ENCODE measurements around the gene SETD4. TPM values are rescaled to one million over a fixed set of nuclear protein-coding genes. Genes with fewer than 3 reads are reported as not detected.

Gene SETD4
- 10 to 100 TPM; 17.1 to 31.5 (median 20.9) TPM for total RNA-seq
- polyA plus RNA-seq: 10 to 100 TPM in 1 of 2 donors, 1 to 10 TPM in 1; 6.7 to 14.0 TPM
- total RNA-seq: 26.8 reads per million, percentile 57 among the genes with 10 or more reads in this experiment

- peaks cover 0 to 4% (median 0%) of the 10 kb centered on the region in 5 donors for H3K27me3 Mint-ChIP-seq
- H3K4me3 Mint-ChIP-seq: peak within 1 kb of the TSS; percentile 88 to 98 (median 96)
- Histone ChIP-seq H3K4me3 (ENCODE audit: low read length) (peak within 1 kb of the TSS; percentile 80), H3K9me3 (ENCODE audit: control insufficient read depth in 2 of 3, low read length in 3 of 3) (no peaks in the 10 kb centered on the region), H3K36me3 (ENCODE audit: control insufficient read depth in 2 of 3, insufficient read depth in 3 of 3, low read length in 3 of 3) (peaks cover 7 to 35% (median 12%) of the 10 kb centered on the region in 3 experiments), H3K27me3 (ENCODE audit: control insufficient read depth in 2 of 2, insufficient read depth in 2 of 2, low read length in 2 of 2) (no peaks in the 10 kb centered on the region), H3K27ac (ENCODE audit: low read depth, low read length) (peak within 1 kb of the TSS; percentile 89), H3K4me1 (ENCODE audit: control insufficient read depth in 2 of 2, insufficient read depth in 2 of 2, low read length in 2 of 2) (no peaks in the 10 kb centered on the region)
- peaks cover 0 to 6% (median 0%) of the 10 kb centered on the region in 11 donors for H3K9me3 Mint-ChIP-seq
- ChIA-PET CTCF (interaction anchor here (0.6 to 2.4 kb wide), 4 partner anchors 11 to 81 kb away, joined by 3 to 5 read pairs (median 4); no protein-coding TSS in a partner anchor), POLR2A (interaction anchor here (0.6 to 2.9 kb wide), 12 partner anchors 11 to 1173 kb away, joined by 3 to 43 read pairs (median 3); partner anchors contain the start of gene CBR1)
- intact Hi-C loops (cut with micrococcal nuclease): loop anchor here (1.0 to 10.0 kb wide), 12 partner anchors 9 to 1445 kb away; partner anchors contain the start of genes CHAF1B (in 2 of the 2), MORC3 (in 2 of the 2), VPS26C (in 2 of the 2) and CBR3 (in 1 of the 2)
- peaks cover 0 to 28% (median 15%) of the 10 kb centered on the region in 5 donors for H3K36me3 Mint-ChIP-seq
- peaks cover 2 to 38% (median 24%) of the 10 kb centered on the region in 7 donors for H3K4me1 Mint-ChIP-seq
- ATAC-seq (peak; percentile 93), DNase-seq (peak; percentile 91 to 97 (median 94))
- H3K27ac Mint-ChIP-seq: peak within 1 kb of the TSS; percentile 96 to 98 (median 97)
These were observed at the start of gene SETD4 for GRCh38 chr21:36060159-36060921. Gene SETD4 (minus strand): TSS chr21:36060526. CDS start chr21:36058888, 1,638 bp downstream.

- peaks cover 11 to 43% (median 17%) of the 10 kb centered on the region in 5 donors for H3K27me3 Mint-ChIP-seq
- ATAC-seq (no peak), DNase-seq (no peak)
- no peaks in the 10 kb centered on the region for H3K36me3 Mint-ChIP-seq
- H3K27me3 ChIP-seq (ENCODE audit: control insufficient read depth in 2 of 2, insufficient read depth in 2 of 2, low read length in 2 of 2): no peaks in the 10 kb centered on the region
- H3K27ac Mint-ChIP-seq: no peak overlapping the region
- intact Hi-C loops (cut with micrococcal nuclease): loop anchor here (5.0 to 10.0 kb wide), 6 partner anchors 68 to 1058 kb away; no protein-coding TSS in a partner anchor
- peaks cover 14 to 26% (median 24%) of the 10 kb centered on the region in 7 donors for H3K4me1 Mint-ChIP-seq
- no peak overlapping the region for H3K4me3 Mint-ChIP-seq
- CTCF ChIA-PET: interaction anchor here (0.9 kb wide), 1 partner anchor 11 kb away, joined by 3 read pairs; no protein-coding TSS in a partner anchor
- peaks cover 0 to 2% (median 0%) of the 10 kb centered on the region in 11 donors for H3K9me3 Mint-ChIP-seq
- H3K4me1 ChIP-seq (ENCODE audit: control insufficient read depth in 2 of 2, insufficient read depth in 2 of 2, low read length in 2 of 2): peaks cover 0 to 17% of the 10 kb centered on the region in 2 donors
- H3K4me3 ChIP-seq (ENCODE audit: low read length): no peak overlapping the region
- no peaks in the 10 kb centered on the region for H3K9me3 ChIP-seq (ENCODE audit: control insufficient read depth in 2 of 3, low read length in 3 of 3)
- no peak overlapping the region for H3K27ac ChIP-seq (ENCODE audit: low read depth, low read length)
- POLR2A ChIA-PET: no interaction called here
- no peaks in the 10 kb centered on the region for H3K36me3 ChIP-seq (ENCODE audit: control insufficient read depth in 2 of 3, insufficient read depth in 3 of 3, low read length in 3 of 3)
These were observed 49.5 kb upstream of the SETD4 start for GRCh38 chr21:36109868-36110267.

- H3K4me3 Mint-ChIP-seq: peak overlapping the region in 1 of 10 donors; percentile 61
- H3K36me3 Mint-ChIP-seq: peaks cover 0 to 4% (median 0%) of the 10 kb centered on the region in 5 donors
- CTCF ChIA-PET: interaction anchor here (0.7 to 1.0 kb wide), 3 partner anchors 10 to 55 kb away, joined by 3 to 4 read pairs (median 3); partner anchors contain the start of gene SETD4
- Histone ChIP-seq H3K4me1 (ENCODE audit: control insufficient read depth in 2 of 2, insufficient read depth in 2 of 2, low read length in 2 of 2) (no peaks in the 10 kb centered on the region), H3K4me3 (ENCODE audit: low read length) (no peak overlapping the region), H3K9me3 (ENCODE audit: control insufficient read depth in 2 of 3, low read length in 3 of 3) (no peaks in the 10 kb centered on the region), H3K27me3 (ENCODE audit: control insufficient read depth in 2 of 2, insufficient read depth in 2 of 2, low read length in 2 of 2) (peaks cover 0 to 3% of the 10 kb centered on the region in 2 donors), H3K27ac (ENCODE audit: low read depth, low read length) (no peak overlapping the region), H3K36me3 (ENCODE audit: control insufficient read depth in 2 of 3, insufficient read depth in 3 of 3, low read length in 3 of 3) (no peaks in the 10 kb centered on the region)
- peaks cover 28 to 62% (median 33%) of the 10 kb centered on the region in 5 donors for H3K27me3 Mint-ChIP-seq
- intact Hi-C loops (cut with micrococcal nuclease): no loop called here
- POLR2A ChIA-PET: no interaction called here
- DNase-seq (no peak), ATAC-seq (no peak)
- peaks cover 3 to 12% (median 9%) of the 10 kb centered on the region in 7 donors for H3K4me1 Mint-ChIP-seq
- peak overlapping the region in 1 of 9 donors; percentile 45 for H3K27ac Mint-ChIP-seq
- peaks cover 0 to 2% (median 0%) of the 10 kb centered on the region in 11 donors for H3K9me3 Mint-ChIP-seq
These were observed 45.1 kb upstream of the SETD4 start for GRCh38 chr21:36105327-36105842.

GRCh38 chr21:36104317-36105300 lies 44.3 kb upstream of the SETD4 start:
- H3K36me3 Mint-ChIP-seq: peaks cover 0 to 4% (median 0%) of the 10 kb centered on the region in 5 donors
- no peak overlapping the region for H3K27ac ChIP-seq (ENCODE audit: low read depth, low read length)
- H3K4me1 Mint-ChIP-seq: peaks cover 3 to 12% (median 9%) of the 10 kb centered on the region in 7 donors
- ChIA-PET CTCF (interaction anchor here (0.7 to 1.0 kb wide), 3 partner anchors 9 to 54 kb away, joined by 3 to 4 read pairs (median 3); partner anchors contain the start of gene SETD4), POLR2A (no interaction called here)
- peak overlapping the region in 3 of 9 donors; percentile 21 to 38 (median 36) for H3K27ac Mint-ChIP-seq
- H3K4me3 Mint-ChIP-seq: peak overlapping the region in 9 of 10 donors; percentile 0 to 72 (median 45)
- peaks cover 0 to 2% (median 0%) of the 10 kb centered on the region in 11 donors for H3K9me3 Mint-ChIP-seq
- peak; percentile 73 for ATAC-seq
- intact Hi-C loops (cut with micrococcal nuclease): loop anchor here (1.0 kb wide), 1 partner anchor 44 kb away; the partner anchor contains the start of gene SETD4 (in 2 of the 2)
- H3K4me3 ChIP-seq (ENCODE audit: low read length): no peak overlapping the region
- no peaks in the 10 kb centered on the region for H3K4me1 ChIP-seq (ENCODE audit: control insufficient read depth in 2 of 2, insufficient read depth in 2 of 2, low read length in 2 of 2)
- H3K9me3 ChIP-seq (ENCODE audit: control insufficient read depth in 2 of 3, low read length in 3 of 3): no peaks in the 10 kb centered on the region
- no peaks in the 10 kb centered on the region for H3K36me3 ChIP-seq (ENCODE audit: control insufficient read depth in 2 of 3, insufficient read depth in 3 of 3, low read length in 3 of 3)
- peak; percentile 31 to 64 (median 44) for DNase-seq
- peaks cover 28 to 58% (median 33%) of the 10 kb centered on the region in 5 donors for H3K27me3 Mint-ChIP-seq
- peaks cover 0 to 3% of the 10 kb centered on the region in 2 donors for H3K27me3 ChIP-seq (ENCODE audit: control insufficient read depth in 2 of 2, insufficient read depth in 2 of 2, low read length in 2 of 2)

- ATAC-seq (no peak), DNase-seq (no peak)
- no peak overlapping the region for H3K4me3 ChIP-seq (ENCODE audit: low read length)
- intact Hi-C loops (cut with micrococcal nuclease): loop anchor here in 1 of 2 donors (2.0 kb wide), 1 partner anchor 51 kb away; no protein-coding TSS in a partner anchor
- Mint-ChIP-seq H3K27me3 (peaks cover 33 to 50% (median 35%) of the 10 kb centered on the region in 5 donors), H3K27ac (no peak overlapping the region), H3K9me3 (peaks cover 0 to 2% (median 0%) of the 10 kb centered on the region in 11 donors), H3K4me3 (no peak overlapping the region), H3K4me1 (peaks cover 3 to 12% (median 9%) of the 10 kb centered on the region in 7 donors), H3K36me3 (peaks cover 0 to 4% (median 0%) of the 10 kb centered on the region in 5 donors)
- POLR2A ChIA-PET: no interaction called here
- H3K36me3 ChIP-seq (ENCODE audit: control insufficient read depth in 2 of 3, insufficient read depth in 3 of 3, low read length in 3 of 3): no peaks in the 10 kb centered on the region
- H3K4me1 ChIP-seq (ENCODE audit: control insufficient read depth in 2 of 2, insufficient read depth in 2 of 2, low read length in 2 of 2): no peaks in the 10 kb centered on the region
- H3K9me3 ChIP-seq (ENCODE audit: control insufficient read depth in 2 of 3, low read length in 3 of 3): no peaks in the 10 kb centered on the region
- CTCF ChIA-PET: no interaction called here
- H3K27ac ChIP-seq (ENCODE audit: low read depth, low read length): no peak overlapping the region
- H3K27me3 ChIP-seq (ENCODE audit: control insufficient read depth in 2 of 2, insufficient read depth in 2 of 2, low read length in 2 of 2): peaks cover 0 to 3% of the 10 kb centered on the region in 2 donors
These were observed 43.1 kb upstream of the SETD4 start for GRCh38 chr21:36103434-36103833.
